ENCODE results near the gene GTF2A1L.
"Not testable (repeated sequence)": the region's sequence is repeated elsewhere in the genome, so short reads cannot be mapped to it uniquely, and the experiment has no call there.

The GTF2A1L gene

DNA sequence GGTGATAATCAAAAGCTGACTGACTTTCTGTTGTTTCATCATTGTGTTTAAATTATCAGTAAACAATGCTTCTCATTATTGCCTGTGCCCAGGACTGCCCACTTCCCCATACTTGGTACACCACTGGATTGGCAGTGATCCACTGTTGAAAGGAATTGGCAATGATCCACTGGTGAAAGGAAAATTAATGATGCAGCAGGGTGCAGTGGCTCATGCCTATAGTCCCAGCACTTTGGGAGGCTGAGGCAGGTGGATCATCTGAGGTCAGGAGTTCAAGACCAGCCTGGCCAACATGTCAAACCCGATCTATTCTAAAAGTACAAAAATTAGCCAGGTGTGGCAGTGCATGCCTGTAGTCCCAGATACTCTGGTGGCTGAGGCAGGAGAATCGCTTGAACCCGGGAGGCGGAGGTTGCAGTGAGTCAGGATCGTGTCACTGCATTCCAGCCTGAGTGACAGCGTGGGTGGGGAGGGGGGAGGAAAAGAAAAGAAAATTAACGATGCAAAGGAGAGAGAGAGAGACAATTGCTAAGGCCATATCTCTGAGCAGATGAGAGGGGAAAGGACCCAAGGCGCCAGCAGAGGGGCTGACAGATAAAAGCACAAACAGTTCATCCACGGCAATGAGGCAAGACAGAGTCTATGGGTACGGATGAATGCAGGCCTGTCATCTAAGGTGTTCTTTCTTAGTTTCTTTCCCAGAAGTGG, 10.2 kb upstream of the GTF2A1L start:
- DNase-seq (ENCODE audit: low read depth) = no peak

DNA sequence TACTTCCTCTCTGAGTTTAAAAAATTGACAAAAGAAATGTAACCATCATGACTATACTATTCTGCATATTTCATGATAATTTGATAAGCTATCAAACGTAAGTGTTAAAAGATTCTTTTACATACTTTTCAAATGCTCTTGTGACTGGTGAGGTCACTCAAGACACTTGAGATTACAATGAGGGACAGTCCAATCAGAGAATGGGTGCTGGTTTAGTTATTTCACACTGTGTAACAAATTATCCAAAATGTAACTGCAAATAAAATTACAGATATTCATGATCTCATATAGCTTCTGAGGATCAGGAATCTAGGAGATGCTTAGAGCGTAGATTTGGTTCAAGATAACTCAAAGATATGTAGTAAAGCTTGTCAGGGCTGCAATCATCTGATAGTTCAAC, 4.4 kb upstream of the GTF2A1L start:
- DNase-seq (ENCODE audit: low read depth) = no peak

- DNase-seq (ENCODE audit: low read depth) = not testable (repeated sequence)
Measured at GRCh38 chr2:48614581-48614980, 3.1 kb upstream of the GTF2A1L start.

- no peak for DNase-seq (ENCODE audit: low read depth)
Measured at GRCh38 chr2:48619526-48619925, 1.9 kb downstream of the GTF2A1L start.

- no peak for DNase-seq (ENCODE audit: low read depth)
Measured at GRCh38 chr2:48620604-48621003, 2.9 kb downstream of the GTF2A1L start.

DNA sequence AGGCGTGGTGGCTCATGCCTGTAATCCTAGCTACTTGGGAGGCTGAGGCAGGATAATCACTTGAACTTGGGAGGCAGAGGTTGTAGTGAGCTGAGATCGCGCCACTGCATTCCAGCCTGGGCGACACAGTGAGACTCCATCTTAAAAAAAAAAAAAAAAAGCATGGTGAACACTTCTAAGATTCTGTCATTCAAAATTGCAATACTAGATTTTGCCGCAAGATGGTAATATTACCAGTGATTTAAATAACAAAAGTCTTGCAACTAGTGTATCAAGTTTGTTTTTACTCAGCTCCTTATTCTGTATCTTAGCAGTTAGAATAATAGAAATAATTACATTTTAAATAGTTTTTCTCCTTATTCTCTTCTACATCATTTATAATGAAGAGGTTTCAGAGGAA, 5.0 kb downstream of the GTF2A1L start:
- DNase-seq (ENCODE audit: low read depth) = not testable (repeated sequence)

DNA sequence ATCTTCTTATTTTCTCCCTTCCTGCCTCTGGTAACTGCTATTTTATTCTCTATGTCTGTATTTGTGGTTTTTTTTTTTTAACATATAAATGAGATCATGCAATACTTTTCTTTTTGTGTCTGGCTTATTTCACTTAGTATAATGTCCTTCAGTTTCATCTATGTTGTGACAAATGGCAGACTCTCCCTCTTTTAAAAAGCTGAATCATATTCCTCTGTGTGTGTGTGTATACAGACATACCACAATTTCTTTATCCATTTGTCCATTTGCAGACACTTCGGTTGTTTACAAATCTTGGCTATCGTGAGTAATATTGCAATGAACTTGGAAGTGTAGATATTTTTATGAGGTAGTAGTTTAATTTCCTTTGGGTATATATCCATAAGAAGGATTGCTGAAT, 7.0 kb downstream of the GTF2A1L start:
- DNase-seq (ENCODE audit: low read depth) = no peak

- DNase-seq (ENCODE audit: low read depth) = no peak
Measured at GRCh38 chr2:48626047-48626446, 8.4 kb downstream of the GTF2A1L start.

DNA sequence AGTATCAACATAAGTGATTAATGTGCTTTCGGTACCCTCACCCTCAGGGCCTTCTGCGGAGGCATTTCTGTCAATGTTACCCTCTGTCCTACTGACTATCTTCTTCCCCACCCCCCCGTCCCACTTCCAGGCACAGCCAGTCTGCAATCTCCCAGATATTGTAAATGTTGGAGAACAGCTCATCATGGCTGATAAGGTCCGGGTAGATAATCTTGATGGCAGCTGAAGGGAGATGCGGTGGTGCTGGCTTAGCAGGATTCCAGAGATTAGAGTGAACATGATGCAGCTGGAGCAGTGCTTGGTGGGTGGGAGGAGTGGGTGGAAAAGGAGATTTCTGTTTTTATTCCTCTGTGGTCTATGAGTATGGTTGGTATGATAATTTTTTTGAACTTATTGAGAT, 15.5 kb downstream of the GTF2A1L start:
- no peak for DNase-seq (ENCODE audit: low read depth)

DNA sequence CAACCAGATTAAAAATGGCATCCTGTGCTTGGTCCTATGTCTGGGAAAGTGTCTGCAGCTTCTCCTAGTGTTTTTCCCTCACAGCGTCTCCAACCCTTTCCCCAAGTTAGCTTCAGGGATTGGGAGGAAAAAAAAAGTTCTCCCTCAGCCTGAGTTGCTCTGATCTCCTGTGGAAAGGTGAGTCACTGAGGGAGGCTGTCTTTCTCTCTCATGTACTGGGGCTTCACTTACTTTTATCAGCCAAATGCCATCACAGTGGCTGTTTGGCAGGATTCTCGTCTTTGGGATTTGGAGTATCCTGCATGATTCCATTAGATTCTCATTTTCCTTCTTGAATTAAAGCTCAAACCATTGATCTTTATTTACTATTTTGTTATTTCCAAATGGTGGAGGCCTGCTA, 18.1 kb downstream of the GTF2A1L start:
- DNase-seq (ENCODE audit: low read depth) = no peak

DNA sequence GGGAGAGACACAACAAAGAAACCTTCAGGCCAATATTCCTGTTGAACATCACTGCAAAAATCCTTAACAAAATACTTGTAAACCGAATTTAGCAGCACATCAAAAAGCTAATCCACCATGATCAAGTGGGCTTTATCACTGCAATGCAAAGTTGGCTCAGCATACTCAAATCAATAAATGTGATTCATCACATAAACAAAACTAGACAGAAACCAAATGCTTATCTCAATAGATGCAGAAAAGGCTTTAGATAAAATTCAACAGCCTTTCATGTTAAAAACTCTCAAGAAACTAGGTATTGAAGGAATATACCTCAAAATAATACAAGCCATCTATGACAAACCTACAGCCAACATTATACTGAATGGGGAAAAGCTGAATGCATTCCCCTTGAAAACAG, 20.6 kb downstream of the GTF2A1L start:
- no peak for DNase-seq (ENCODE audit: low read depth)

- DNase-seq (ENCODE audit: low read depth) = peak; percentile 64
Measured at GRCh38 chr2:48651158-48651790, 33.6 kb downstream of the GTF2A1L start.

DNA sequence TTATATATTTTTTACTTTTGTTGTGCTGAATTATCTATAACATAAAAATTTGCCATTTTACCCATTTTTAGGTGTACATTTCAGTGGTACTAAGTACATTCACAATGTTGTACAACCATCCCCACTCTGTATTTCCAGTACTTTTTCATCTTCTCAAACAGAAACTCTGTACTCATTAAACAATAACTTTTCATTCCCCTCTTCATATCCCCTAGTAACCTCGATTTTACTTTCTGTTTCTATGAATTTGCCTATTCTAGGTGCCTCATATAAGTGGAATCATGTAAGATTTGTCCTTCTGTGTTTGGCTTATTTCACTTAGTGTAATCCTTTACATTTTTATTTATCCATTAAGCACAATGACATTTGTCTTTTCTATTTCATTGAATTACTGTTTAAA, 51.3 kb downstream of the GTF2A1L start:
- DNase-seq (ENCODE audit: low read depth) = no peak

GRCh38 chr2:48673581-48673980, 55.9 kb downstream of the GTF2A1L start:
- no peak for DNase-seq (ENCODE audit: low read depth)

- DNase-seq (ENCODE audit: low read depth) = no peak
Measured at GRCh38 chr2:48674933-48675332, 57.3 kb downstream of the GTF2A1L start.

DNA sequence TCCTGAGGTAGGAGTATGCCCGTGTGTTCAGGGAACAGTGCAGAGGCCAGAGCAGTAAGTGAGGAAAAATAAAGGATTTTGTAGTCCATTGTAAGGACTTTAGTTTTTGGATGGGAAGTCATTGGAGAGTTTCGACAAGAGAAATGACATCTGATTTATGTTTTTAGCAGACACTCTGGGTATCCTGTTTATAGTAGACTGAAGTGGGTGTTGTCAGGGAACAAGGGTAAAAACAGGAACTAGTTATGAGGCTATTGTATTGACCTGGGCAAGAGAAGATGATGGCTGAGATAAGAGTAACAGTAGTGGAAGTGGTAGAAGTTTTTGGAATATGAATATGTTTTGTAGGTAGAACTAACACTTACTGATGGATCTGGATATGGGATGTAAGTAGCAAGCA, 59.8 kb downstream of the GTF2A1L start:
- DNase-seq (ENCODE audit: low read depth) = no peak

DNA sequence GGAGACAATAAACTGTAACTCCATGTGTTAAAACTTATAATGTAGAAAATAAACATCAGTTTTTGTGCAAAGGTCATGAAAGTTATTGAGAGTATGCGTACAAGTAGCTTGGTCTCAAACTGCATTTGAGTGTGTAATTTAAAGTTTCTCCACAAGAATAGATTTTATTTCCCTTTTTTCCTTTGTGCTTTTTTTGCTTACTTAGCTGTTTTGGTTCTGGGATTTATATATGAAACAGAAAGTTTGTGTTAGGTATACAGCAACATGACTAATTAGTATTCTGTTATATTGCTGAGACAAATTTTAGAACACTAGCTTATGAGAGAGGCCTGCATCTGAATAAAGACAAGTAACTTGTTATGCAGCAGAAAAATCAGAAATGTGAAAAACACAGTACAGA, 67.5 kb downstream of the GTF2A1L start:
- DNase-seq (ENCODE audit: low read depth) = no peak

- DNase-seq (ENCODE audit: low read depth) = no peak
Measured at GRCh38 chr2:48691935-48692691, 74.5 kb downstream of the GTF2A1L start.

GRCh38 chr2:48693066-48693465, 75.4 kb downstream of the GTF2A1L start:
- no peak for DNase-seq (ENCODE audit: low read depth)

GRCh38 chr2:48693645-48694044, 76.0 kb downstream of the GTF2A1L start:
- no peak for DNase-seq (ENCODE audit: low read depth)

GRCh38 chr2:48694149-48694548, 76.5 kb downstream of the GTF2A1L start:
- DNase-seq (ENCODE audit: low read depth) = peak; percentile 20

DNA sequence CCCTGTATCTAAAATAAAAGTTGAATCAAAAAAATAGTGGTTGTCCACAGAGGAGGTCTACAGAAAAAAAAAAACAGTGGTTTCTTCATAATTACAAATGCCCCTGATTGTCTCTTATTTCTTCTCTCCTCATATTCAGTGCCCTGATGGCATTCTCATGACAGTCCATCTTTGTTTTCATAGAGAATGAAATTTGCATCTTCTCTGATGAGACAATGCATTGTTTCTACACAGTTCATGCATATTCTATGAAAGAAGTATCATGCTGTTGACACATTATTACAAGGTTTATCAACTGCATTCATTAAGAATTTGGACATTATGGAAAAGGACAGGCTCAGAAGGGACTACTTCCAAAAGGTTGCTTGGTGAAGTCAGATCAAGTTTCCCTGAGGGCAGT, 78.3 kb downstream of the GTF2A1L start:
- DNase-seq (ENCODE audit: low read depth) = no peak

GRCh38 chr2:48696881-48697280, 79.2 kb downstream of the GTF2A1L start:
- no peak for DNase-seq (ENCODE audit: low read depth)
